Pons (tissue), 1 donor: Measurements from ENCODE around the gene TSPAN1.

Experiments
- DNase-seq: peaks from one replicate; pipeline ENCODE4 v3.0.0-alpha.2; 2016; ENCODE audit warnings: low spot score

The TSPAN1 gene, protein sequence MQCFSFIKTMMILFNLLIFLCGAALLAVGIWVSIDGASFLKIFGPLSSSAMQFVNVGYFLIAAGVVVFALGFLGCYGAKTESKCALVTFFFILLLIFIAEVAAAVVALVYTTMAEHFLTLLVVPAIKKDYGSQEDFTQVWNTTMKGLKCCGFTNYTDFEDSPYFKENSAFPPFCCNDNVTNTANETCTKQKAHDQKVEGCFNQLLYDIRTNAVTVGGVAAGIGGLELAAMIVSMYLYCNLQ

DNA sequence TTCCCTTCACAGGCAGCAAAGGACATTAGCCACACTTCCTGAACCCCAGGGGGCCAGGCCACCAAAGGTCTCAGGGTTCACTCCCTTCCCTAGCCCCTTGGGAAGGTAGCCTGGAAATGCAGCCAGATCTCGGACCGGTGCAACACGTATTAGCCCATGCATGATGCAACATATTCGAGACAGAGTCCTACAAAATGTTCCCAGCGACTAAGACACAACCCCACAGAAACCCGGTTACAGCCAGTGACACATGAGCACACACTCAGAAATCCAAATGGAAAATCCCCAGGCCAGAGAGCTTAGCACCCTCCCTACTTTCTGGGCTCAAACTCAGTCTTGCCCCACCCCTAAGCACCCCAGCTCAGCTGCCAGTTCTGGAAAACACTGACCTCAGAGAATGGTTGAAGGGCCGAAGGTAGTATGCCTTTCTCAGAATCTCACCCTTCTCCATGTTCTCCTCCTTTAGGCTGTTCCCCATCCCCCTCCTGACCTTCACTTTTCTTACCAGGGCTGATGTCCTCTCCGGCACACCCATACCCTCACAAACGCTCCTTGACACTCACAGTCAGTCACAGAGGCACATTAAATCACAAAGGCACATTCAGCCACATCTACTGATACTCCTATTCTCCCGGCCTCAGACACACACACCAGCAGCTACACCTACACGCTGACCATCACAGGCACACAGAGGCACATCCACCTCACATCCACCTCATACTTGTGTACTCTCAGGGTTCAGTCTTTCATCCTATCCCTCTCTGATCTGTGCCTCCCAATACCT is at the start of gene TSPAN1:
TSPAN1 (plus strand) TSS at position 640 of the 784 bp plus-strand sequence. CDS start 6,021 bp downstream, outside the sequence.
- DNase-seq: no peak

DNA sequence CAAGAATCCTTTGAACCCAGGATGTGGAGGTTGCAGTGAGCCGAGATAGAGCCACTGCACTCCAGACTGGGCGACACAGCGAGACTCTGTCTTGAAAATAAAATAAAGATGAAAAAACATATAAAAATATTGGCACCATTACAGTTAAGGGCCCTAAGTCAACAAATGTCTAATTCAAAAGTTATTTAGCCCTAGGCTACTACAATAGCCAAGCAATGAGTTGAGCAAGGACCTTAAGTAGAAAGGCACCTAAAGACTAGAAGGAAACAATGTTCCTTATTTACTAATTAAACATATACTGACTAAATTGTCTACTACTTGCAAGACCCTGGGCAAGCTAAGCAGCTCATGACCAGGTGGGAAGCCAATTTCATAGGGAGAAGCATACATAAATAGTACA is 46.5 kb upstream of the TSPAN1 start:
- DNase-seq: no peak

DNA sequence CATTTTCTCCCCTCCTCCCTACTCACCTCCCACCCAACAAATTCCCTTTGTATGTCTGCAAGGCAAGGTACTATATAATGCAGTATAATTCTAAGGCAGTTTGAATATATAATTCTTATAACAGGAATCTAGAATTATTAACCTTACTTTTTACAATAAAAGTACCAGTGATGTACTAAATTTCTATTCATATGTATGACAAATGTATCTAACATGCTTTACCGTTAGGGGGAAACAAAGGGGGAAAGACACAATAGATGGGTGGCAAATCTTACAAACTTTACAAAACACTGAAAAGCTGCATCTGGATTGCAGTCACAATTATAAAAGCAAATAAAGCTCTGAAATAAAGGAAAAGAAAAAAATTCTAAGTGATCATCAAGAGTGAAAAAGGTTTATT is 44.8 kb upstream of the TSPAN1 start:
- DNase-seq: no peak

DNA sequence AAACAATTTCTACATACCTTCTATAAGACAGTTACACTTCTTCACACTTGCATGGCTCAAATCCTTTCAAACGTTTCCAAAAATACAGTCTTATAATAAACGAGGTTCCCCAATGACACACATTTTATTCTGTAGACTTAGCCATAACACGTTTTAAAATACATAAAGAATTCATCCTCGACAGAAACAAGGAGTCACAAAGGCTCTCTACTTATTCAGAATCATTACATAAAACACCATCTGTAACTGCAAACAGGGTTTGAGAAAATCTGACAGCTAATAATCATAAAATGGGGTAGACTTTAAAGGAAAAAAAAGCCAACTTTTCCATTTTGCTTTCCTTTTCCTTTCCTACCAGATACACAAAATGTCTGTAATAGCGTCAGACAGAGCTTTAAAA is 44.3 kb upstream of the TSPAN1 start:
- DNase-seq: peak; percentile 28

DNA sequence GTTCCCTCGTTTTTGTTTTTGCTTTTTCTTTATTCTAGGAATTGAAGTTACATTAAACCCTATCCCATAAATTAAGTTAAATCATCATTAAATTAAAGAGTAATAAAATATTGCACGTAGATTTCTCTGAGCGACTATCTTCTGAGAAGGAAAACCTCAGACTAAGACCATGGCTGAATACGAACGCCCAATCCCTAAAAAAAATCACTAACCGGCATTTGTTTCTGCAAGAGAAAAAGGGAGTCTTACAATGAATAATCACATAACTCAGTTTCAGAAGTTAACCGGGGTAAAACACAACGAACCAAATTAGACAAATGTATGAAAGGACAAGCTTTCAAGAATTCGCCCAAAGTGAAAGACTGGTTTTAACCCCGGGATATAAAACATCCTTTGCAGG is 43.8 kb upstream of the TSPAN1 start:
- DNase-seq: peak; percentile 30

DNA sequence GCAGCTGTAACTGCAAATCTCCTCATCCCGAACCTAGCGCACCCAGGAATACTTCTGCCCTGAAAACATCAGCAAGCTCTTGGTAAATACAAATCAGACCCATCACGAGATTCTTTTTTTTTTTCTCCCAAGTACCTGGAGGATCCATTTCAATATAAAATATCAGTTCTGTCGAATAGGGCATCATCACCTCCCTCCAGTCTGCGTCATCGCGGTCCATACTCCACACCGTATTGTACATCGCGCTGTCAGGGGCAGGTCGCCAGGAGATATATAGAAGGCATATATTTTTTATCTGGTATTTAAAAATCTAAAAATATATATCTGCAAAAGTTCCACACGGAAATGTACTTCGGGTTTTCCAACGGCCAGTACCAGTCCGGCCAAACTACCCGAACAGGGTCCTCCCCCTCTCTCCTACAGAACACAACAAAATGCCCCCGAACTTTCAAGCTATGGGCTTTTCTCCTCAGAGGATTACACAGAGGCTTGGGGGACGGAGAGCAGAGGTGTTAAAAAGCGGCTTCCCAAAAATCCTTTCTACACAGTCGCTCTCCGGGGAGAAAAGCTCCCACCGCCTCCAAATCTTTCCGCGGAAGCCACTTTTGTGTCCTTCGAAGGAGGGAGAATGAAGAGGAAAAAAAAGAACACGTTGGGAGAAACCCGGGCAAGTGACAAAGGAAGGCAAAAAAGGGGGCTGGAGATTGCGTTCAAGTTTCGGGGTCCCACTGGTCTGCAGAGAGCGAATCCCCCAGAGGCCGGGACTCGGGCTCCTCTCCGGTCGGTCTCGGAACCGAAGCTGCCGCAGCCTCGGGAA is 43.0 kb upstream of the TSPAN1 start:
- peak; percentile 35 for DNase-seq

DNA sequence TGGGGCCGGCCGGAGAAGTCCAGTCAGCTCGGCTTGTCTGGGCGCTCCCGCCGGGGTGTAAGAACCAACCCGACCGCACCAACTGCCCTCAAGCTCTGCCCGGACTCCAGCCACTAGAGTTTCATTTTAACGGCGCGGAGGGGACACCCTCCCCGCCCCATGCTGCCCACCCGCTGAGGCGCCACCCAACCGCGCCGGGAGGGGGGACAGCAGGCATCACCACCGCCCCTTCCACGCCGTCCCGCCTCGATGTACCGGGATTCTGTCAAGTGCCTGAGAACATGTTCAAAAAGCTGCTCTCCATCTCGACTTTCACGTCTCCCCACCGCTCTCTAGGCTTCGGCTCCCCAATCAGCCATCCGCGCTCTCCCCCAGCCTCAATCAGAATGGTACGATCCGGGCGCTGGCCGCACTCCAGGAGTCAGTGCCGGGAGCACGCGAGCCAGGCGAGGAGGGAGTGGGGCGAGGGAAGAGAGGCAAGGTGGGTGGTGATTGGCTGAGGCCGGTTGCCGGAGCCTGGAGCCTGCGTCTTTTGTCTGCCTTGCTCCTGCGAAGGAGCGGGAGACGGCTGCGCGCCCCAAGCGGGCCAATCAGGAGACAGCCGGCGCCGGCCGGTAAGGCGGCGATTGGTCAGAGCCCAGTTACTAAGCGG is 42.2 kb upstream of the TSPAN1 start, which contains the start of gene PIK3R3:
PIK3R3 (minus strand) TSS at position 101 of the 652 bp plus-strand sequence. CDS start 677 bp downstream, outside the sequence.
- peak; percentile 97 for DNase-seq

DNA sequence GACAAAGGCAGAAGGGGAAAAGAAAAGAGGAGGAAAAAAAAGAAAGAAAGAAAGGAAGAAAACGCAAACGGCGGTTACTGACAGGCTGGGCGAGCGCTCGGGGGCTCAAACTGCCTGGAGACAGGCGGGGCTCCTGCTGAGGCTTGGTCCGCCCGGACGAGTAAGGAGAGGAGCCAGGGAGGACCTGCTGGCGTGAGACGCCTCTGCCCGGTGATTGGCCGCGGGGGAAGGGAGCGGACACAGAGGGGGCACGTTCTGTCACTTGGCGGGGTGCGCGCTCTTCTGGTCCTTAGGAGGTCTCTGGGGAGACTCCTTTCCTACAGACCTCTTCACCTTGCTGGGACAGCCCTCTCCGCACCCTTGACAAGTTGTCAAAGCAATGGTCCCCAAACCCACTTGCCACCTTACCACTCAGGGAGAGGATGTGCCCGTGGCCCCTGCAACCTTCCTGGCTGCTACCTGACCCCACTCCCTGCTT is 41.7 kb upstream of the TSPAN1 start:
- DNase-seq: no peak

DNA sequence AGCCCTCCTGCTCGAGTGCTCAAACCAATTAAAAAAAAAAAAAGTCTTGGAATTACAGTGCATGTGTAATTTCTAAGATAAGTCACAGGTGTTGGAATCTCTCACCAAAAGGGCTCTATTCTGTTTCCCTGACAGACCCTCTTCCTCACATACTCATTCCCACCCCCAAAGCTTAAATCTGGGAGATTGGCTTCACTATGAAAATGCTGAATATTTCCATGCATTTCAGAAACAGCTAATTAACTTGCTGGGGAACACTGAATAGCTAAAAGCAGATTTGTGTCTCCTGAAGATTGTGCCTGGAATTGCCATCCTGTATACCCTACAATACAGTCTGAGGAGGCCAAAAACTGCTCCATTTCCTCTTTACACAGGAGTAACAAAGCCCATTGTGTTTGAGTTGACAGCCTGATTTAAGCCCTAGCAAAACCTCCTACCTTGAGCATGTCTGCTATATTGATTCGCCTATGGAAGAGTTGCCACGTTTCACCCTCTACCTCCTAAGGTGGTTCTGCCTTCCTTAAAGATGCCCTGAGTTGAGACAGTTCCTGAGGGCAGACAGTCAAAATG is 41.0 kb upstream of the TSPAN1 start:
- DNase-seq: peak; percentile 19

DNA sequence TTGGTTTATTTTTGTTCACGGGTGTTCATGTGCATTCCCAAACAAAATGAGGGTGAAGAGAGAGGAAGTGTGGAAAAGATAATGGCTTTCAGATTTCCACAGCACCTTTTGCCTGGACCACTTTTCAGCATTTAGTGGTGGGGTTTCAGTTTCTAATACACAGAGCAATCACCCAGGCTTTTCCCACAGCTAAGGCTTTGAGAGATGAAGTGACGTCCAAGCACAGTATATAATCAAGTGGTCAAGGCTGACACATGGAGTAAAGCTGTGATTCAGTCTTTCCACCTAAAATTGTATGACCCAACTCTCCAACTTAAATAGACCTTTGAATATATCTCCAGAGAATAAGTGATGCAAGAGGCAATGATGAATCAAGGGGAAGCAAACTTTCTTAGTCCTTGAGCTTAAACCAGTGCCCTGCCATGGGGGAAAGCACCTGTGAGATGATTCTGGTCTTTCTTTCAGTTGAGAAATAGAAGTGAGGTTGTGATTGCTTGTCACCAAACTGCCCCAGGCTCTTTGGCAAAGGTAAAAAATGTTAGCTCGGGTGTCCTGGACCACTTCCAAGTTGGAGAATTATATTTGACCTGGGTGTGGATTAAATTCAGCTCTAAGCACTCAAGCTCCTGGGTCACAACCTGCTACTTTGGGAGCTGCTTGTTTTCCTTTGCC is 40.1 kb upstream of the TSPAN1 start:
- no peak for DNase-seq

DNA sequence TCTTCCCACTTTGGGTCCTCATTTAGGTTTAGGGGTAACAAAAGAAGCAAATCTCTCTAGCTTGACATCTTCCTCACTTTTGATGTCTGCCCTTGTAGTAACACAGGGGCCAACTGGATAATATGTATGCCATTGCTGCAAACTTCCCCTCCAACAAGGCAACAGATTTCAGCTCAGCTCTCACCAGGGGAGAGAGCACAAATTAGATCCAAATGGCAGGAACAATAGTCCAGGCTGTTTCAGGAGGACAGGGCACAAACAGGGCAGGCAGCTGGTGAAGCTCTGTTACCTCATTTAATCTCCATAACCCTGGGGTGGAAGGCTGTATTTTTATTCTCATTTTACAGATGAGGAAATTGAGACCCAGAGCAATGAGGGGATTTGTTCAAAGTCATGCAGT is 38.2 kb upstream of the TSPAN1 start:
- no peak for DNase-seq

DNA sequence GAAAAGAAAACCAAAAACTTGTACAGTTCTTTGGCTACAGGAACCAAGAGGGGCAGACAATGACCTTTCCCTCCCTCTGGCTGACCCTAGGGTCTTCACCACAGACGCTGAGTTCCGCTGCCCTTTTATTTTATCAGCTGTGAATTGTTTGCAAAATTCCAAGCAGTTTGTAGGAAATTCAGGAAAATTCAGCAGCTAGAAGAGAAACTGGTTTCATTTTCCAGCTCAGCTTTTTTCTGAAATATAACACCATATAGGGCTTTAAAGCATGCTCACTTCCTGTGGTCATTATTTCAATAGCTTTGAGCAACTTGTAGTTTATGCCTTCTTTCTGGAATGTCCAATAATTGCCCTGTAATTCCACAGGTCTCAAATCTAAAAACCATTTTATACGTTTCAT is 37.0 kb upstream of the TSPAN1 start:
- DNase-seq: no peak

DNA sequence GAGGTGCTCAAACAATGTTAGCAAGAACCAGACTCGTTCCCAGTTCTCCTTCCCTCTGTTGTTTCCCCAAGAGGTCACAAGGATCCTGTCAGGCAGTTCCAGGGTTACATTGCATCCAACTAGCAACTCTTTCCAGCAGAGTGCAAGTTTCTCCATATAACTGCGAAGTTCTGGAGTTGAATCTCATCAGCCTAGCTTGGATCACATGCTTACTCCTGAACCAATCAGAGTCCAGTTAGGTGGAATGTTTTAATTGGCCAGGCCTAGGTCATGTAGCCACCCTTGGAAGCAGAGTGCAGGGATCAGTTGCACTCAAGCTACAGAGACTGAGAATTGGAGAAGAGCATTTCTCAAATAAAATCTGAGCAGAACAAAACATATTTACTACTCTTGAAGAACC is 26.6 kb upstream of the TSPAN1 start:
- no peak for DNase-seq

DNA sequence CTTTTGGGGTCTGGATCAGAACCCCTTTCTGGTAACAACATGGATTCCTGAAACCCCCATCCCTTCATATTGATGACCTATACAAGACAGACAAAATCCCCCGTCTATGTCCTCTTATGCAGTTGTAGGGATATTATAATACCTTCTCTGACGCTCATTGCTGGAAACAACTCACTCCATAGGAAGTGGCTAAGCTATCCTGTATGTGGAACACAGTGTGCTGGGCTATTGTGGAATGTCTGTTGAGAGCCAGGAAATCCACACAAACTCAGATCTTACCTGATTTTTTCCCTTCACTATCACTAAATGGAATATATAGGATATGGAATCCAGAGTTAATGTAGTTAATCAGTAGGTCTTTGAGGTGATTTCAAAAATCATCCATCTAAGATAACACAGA is 24.8 kb upstream of the TSPAN1 start:
- DNase-seq: no peak

DNA sequence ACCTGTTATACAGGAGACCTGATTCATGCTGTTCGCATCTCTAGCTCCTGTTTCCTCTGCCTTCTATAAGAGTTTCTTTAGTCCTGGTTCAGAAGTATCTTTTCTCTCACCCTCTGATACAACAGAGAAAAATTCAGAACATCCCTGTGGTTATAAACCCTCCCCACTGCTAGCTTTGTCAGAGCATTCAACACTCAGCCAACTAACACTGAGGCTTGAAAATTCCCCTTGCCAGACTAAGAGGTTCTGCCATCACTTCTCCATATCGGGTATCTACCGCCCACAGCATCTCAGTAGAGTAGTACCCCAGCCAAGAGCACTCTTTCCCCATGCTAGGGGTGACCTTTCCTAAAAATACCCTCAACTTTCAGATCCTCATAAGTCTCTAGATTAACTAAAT is 22.9 kb upstream of the TSPAN1 start:
- no peak for DNase-seq

DNA sequence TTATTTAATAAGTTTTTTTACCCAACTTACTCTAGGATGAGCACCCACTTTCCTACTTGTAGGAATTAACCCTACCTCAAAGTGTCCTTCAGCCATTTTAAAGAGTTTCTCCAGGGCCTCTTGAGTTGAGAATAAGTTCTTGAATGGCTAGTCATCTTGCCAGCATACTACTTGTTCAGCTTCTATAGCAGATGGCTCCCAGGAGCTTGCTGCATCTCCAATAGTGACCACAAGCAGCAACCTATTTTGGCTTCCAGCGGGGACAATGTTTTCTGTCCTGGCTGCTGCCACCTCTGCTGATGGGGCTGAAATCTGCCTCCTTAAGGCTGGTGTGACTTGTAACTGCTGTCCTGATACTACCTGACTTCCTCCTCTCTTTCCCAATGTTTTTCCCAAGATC is 21.7 kb upstream of the TSPAN1 start:
- no peak for DNase-seq

DNA sequence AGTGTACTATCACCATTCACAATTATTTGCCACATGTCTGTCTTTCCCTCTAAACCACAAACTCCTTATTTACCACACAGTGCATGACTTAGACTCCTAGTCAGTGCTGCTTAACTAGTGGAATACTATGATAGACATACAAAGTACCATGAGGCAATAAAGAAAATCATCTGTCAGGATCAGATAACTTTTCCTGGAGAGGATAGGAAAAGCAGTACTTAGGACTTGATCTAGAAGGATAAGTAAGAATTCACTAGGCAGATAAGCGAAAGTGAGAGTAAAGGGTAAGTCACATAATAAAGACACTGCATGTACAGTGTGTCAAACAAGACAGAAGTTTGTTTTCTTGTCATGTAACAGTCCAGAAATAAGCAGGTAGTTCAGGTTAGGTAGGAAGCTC is 21.2 kb upstream of the TSPAN1 start:
- DNase-seq: no peak

DNA sequence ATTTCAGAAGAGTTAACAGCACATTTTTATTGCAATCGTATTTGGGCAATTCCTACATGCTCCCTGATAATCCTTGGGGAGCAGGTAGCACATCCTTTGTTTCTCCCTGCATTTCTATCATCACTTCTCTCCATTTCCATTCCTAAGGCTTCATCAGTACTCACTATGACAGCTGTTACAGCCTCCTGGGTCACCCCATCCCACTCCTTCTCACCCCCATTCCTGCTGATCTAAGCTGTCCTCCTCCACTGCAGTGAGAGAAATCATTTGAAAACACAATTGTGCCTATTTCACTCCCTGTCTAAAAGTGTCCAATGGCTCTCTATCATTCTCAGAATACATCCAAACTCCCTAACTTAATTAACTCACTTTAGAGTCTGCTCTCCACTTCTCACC is 17.0 kb upstream of the TSPAN1 start:
- DNase-seq: no peak

DNA sequence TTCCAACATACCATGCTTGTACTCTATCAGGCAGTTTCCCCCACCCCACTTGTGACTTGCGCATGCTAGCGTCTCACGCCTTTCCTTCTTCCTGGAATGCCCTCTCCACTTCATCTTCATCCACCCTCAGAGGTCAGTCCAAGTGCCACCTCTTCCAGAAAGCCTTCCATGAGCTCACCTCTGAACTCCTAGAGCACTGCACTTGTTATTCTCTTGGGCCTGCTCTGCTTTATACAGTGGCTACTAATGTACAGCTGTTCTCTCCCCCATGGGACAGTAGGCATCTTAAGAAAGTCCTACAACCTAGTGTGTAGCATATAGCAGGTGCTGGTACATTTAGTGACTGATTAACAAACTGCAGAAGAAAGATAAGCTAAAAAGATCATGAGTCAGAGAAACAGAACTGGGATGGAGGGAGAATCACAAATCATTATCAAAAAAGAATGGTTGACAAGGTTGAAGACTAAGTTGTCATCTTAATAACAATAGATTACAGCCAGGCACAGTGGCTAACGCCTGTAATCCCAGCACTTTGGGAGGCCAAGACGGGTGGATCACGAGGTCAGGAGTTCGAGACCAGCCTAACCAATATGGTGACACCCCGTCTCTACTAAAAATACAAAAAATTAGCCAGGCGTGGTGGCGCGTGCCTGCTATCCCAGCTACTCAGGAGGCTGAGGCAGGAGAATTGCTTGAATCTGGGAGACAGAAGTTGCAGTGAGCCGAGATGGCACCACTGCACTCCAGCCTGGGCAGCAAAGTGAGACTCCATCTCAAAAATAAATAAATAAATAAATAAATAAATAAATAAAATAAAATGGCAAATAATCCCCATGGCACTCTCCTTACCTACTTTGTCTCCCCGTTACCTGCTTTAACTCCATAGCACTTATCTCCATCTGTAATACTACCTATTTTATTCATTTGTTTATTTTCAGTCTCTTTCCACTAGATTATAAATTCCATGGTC is 16.3 kb upstream of the TSPAN1 start:
- no peak for DNase-seq

DNA sequence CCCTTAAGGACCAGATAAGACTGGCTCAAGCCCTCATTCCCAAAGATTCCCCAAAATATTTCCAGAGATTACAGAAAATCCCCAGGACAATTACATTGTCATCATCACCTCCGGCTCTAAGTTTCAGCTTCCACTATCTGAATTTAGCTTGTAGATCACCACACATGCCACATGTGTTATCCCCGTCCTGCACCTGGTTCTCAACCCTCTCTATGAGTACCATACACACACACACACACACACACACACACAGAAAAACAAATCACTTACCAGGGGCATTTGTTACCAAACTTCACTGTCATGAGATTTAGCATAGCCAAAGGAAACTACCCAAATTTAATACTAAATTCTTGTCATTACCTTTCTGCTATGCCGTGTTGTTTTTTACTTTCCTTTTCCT is 15.4 kb upstream of the TSPAN1 start:
- DNase-seq: no peak
